ENCODE results near the gene ATP4A.

The ATP4A gene

GRCh38 chr19:35502751-35503150, 60.7 kb downstream of the ATP4A start:
- DNase-seq (ENCODE audit: extremely low read depth, low read depth): no peak
- TF ChIP-seq CTCF (IDR thresholded peaks at IDR 0.05; ENCODE audit: low read depth, low read length): no peak

- TF ChIP-seq CTCF (IDR thresholded peaks at IDR 0.05; ENCODE audit: low read depth, low read length): no peak
- DNase-seq (ENCODE audit: extremely low read depth, low read depth): no peak
Observed at GRCh38 chr19:35501684-35502083, 61.8 kb downstream of the ATP4A start.

GRCh38 chr19:35500611-35501010, 62.8 kb downstream of the ATP4A start:
- no peak for TF ChIP-seq CTCF (IDR thresholded peaks at IDR 0.05; ENCODE audit: low read depth, low read length)
- DNase-seq (ENCODE audit: extremely low read depth, low read depth): no peak
